Panc1 (cell line): ENCODE measurements around the gene ACOT2. TPM values are rescaled to one million over a fixed set of nuclear protein-coding genes. Genes with fewer than 3 reads are reported as not detected.

ENCODE experiments used
- ATAC-seq: fragments of 200-7000 bp; cut with Tn5 transposase; 2 replicates; pipeline ENCODE4 v1.9.1; 2020; ENCODE audit warnings: mild to moderate bottlenecking, moderate library complexity
- BruUV-seq: library from RNA; stranded (reverse); fragments of 400-500 nt; replicated peaks from 2 replicates; lab custom pipeline; 2021; lab: Mats Ljungman, UMichigan
- CTCF ChIA-PET: fragments of 300-600 bp; sonication (Branson Sonifier 250); formaldehyde crosslinking; loops from one replicate; lab custom pipeline; 2022; ENCODE audit warnings: antibody characterized with exemption; lab: Charles Lee
- POLR2A ChIA-PET: fragments of 300-600 bp; sonication (Branson Sonifier 250); formaldehyde crosslinking; loops from one replicate; lab custom pipeline; 2022; ENCODE audit warnings: antibody characterized with exemption; lab: Charles Lee
- DNase-seq: peaks from one replicate; pipeline ENCODE4 v3.0.0-alpha.2; 2010; ENCODE audit warnings: low read depth, low spot score
- H3K27ac ChIP-seq: 2 replicates; pipeline ENCODE4 v1.5.1; 2011; ENCODE audit warnings: mild to moderate bottlenecking, low read length, inconsistent platforms
- H3K27me3 ChIP-seq: fragments of 200-500 bp; sonication (Bioruptor generic); 2 replicates; pipeline ENCODE4 v1.6.0; 2014; ENCODE audit warnings: low read length, inconsistent platforms; ENCODE audit not compliant: control insufficient read depth, insufficient read depth
- H3K36me3 ChIP-seq: fragments of 200-500 bp; sonication (Bioruptor generic); 2 replicates; pipeline ENCODE4 v1.5.1; 2014; ENCODE audit warnings: inconsistent platforms, mild to moderate bottlenecking, low read length, moderate library complexity; ENCODE audit not compliant: control insufficient read depth, insufficient read depth
- H3K4me1 ChIP-seq: 2 replicates; pipeline ENCODE4 v1.5.1; 2011; ENCODE audit warnings: inconsistent platforms, mild to moderate bottlenecking, low read length, moderate library complexity; ENCODE audit not compliant: control insufficient read depth, insufficient read depth
- H3K4me3 ChIP-seq, 2 experiments: 2 replicates each; pipeline ENCODE4 v1.5.1; 2011 to 2012; ENCODE audit warnings: low read depth in 2 of 2, low read length in 2 of 2, mild to moderate bottlenecking in 2 of 2, inconsistent platforms in 1 of 2, moderate library complexity in 1 of 2
- H3K9me3 ChIP-seq: fragments of 200-500 bp; sonication (Bioruptor generic); 2 replicates; pipeline ENCODE4 v1.5.1; 2014; ENCODE audit warnings: low read depth, mild to moderate bottlenecking, inconsistent platforms, low read length, moderate library complexity; ENCODE audit not compliant: control insufficient read depth, insufficient read depth
- CTCF ChIP-seq: fragments of 450-650 bp; IDR thresholded peaks from 2 replicates; pipeline ENCODE4 v1.5.1; 2017; ENCODE audit warnings: mild to moderate bottlenecking
- POLR2AphosphoS5 ChIP-seq: IDR thresholded peaks from 2 replicates; pipeline ENCODE4 v1.6.1; 2012; ENCODE audit warnings: mild to moderate bottlenecking, low read depth, low read length, moderate library complexity
- REST ChIP-seq, 2 experiments: IDR thresholded peaks; 2 replicates each; pipeline ENCODE4 v1.6.1; 2011 to 2012; ENCODE audit warnings: low read depth in 2 of 2, control low read depth in 1 of 2, low read length in 1 of 2, mild to moderate bottlenecking in 1 of 2, moderate library complexity in 1 of 2; ENCODE audit not compliant: insufficient read depth in 1 of 2
- SIN3A ChIP-seq: IDR thresholded peaks from 2 replicates; pipeline ENCODE4 v1.6.1; 2012; ENCODE audit warnings: low read depth, mild to moderate bottlenecking, low read length, moderate library complexity, borderline replicate concordance; ENCODE audit not compliant: insufficient read depth
- TCF7L2 ChIP-seq: IDR thresholded peaks from 2 replicates; pipeline ENCODE4 v1.6.1; 2011; ENCODE audit warnings: mild to moderate bottlenecking, low read depth, low read length, inconsistent platforms
- in situ Hi-C: cut with HindIII; loops from 2 replicates; pipeline ENCODE4 v1.10.0; 2016; ENCODE audit warnings: low sequenced_read_pairs, low pct_unique_long_range_greater_than_20kb
- intact Hi-C: fragments of 100-400 bp; cut with micrococcal nuclease; formaldehyde crosslinking; loops from one replicate; pipeline ENCODE4 v1.10.0; 2022; ENCODE audit not compliant: unreplicated experiment
- total RNA-seq: library from RNA; stranded (reverse); gene quantifications from one replicate; pipeline ENCODE4 v1.2.1, GENCODE V29; 2021; ENCODE audit not compliant: unreplicated experiment

Gene ACOT2
- total RNA-seq, 1 experiment from 2014 or later = 24.9 TPM

- no peaks in the 10 kb centered on the region for H3K4me1 ChIP-seq
- in situ Hi-C loops (no loop called here), intact Hi-C loops (no loop called here)
- no peaks in the 10 kb centered on the region for H3K9me3 ChIP-seq
- ChIA-PET CTCF (no interaction called here), POLR2A (no interaction called here)
- H3K36me3 ChIP-seq = no peaks in the 10 kb centered on the region
- no peak for TF ChIP-seq SIN3A
- no peak for TF ChIP-seq POLR2AphosphoS5
- TF ChIP-seq TCF7L2 = no peak
- TF ChIP-seq REST (IDR thresholded peaks at IDR 0.05; ENCODE audit: insufficient read depth in 1 of 2, low read depth in 2 of 2, low read length in 1 of 2) = no peak
- TF ChIP-seq CTCF = no peak
- no peaks in the 10 kb centered on the region for H3K27me3 ChIP-seq
- DNase-seq = no peak
- no peak for ATAC-seq
- H3K4me3 ChIP-seq = no peak overlapping the region
- no TSS peak for BruUV-seq
- H3K27ac ChIP-seq = no peak overlapping the region
These were observed 30.5 kb downstream of the ACOT2 start for GRCh38 chr14:73599499-73599898.

GRCh38 chr14:73602994-73603393 lies 34.0 kb downstream of the ACOT2 start:
- H3K27me3 ChIP-seq = no peaks in the 10 kb centered on the region
- no peaks in the 10 kb centered on the region for H3K9me3 ChIP-seq
- CTCF ChIA-PET = no interaction called here
- TF ChIP-seq POLR2AphosphoS5 (no peak), CTCF (no peak), TCF7L2 (no peak), SIN3A (no peak), REST (IDR thresholded peaks at IDR 0.05; ENCODE audit: insufficient read depth in 1 of 2, low read depth in 2 of 2, low read length in 1 of 2) (no peak)
- H3K4me1 ChIP-seq = no peaks in the 10 kb centered on the region
- in situ Hi-C loops = no loop called here
- DNase-seq (no peak), ATAC-seq (no peak)
- no peaks in the 10 kb centered on the region for H3K36me3 ChIP-seq
- no peak overlapping the region for H3K4me3 ChIP-seq
- intact Hi-C loops = no loop called here
- POLR2A ChIA-PET = no interaction called here
- no peak overlapping the region for H3K27ac ChIP-seq
- BruUV-seq = no TSS peak
